Tibial artery (tissue), 4 donors: Measurements from ENCODE around the gene ZFP69B.
"Not testable (repeated sequence)": the region's sequence is repeated elsewhere in the genome, so short reads cannot be mapped to it uniquely, and the experiment has no call there.

Experiments used
- DNase-seq, 2 donors: peaks; one replicate each; pipeline ENCODE4 v3.0.0-alpha.2; 2019
- H3K27ac ChIP-seq, 2 donors: fragments of 200-600 bp; sonication (generic) in 1 of 2; 1 replicate in 1 of 2; 2 replicates in 1 of 2; pipeline ENCODE4 v1.5.1; 2018 to 2019; ENCODE audit warnings: mild to moderate bottlenecking in 1 of 2
- H3K27me3 ChIP-seq, 2 donors: fragments of 200-600 bp; sonication (generic) in 1 of 2; one replicate each; pipeline versions ENCODE4 v1.5.1 to v1.6.0; 2016 to 2019
- H3K36me3 ChIP-seq, 3 donors: fragments of 200-600 bp; sonication (generic) in 2 of 3; one replicate each; pipeline ENCODE4 v1.5.1; 2016 to 2019; ENCODE audit warnings: mild to moderate bottlenecking in 2 of 3
- H3K4me1 ChIP-seq, 4 donors: fragments of 200-600 bp; sonication (generic) in 2 of 4; 1 replicate in 3 of 4; 2 replicates in 1 of 4; pipeline ENCODE4 v1.5.1; 2016 to 2019
- H3K4me3 ChIP-seq, 2 donors: fragments of 200-600 bp; sonication (generic) in 1 of 2; 1 replicate in 1 of 2; 2 replicates in 1 of 2; pipeline ENCODE4 v1.5.1; 2018 to 2019; ENCODE audit warnings: mild to moderate bottlenecking in 2 of 2
- H3K9me3 ChIP-seq, 3 donors: fragments of 200-600 bp; sonication (generic) in 1 of 3; one replicate each; pipeline ENCODE4 v1.5.1; 2016 to 2019
- intact Hi-C: fragments of 100-400 bp; cut with DNase I; formaldehyde crosslinking; loops from one replicate; pipeline ENCODE4 v1.15.0; 2023; ENCODE audit warnings: low total_unique reads
- TF ChIP-seq, protein P1 (sequence below), 2 experiments: fragments of 200-600 bp in 1 of 2; fragments of 450-650 bp in 1 of 2; IDR thresholded peaks; one replicate each; pipeline ENCODE4 v1.5.1; 2017 to 2019; ENCODE audit warnings: antibody characterized with exemption in 2 of 2, mild to moderate bottlenecking in 1 of 2, moderate library complexity in 1 of 2

The ZFP69B gene

DNA sequence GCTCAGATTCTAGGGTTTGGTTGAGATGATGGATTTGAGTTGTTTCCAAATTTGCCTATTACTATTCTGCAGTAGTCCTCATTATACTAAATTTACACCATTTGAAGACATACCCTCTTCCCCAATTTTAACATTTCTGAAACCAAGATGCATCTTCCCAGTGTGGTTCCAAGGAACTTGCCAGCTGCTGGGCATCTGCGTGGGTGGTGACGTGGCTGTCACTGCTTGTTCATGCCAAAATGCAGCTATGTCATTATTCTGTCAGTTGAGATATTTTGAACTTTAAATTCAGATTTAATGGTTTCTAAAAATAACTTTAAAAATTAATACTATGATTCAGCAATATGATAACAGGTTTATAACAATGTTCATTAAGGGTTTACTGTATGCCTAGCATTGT lies 28.0 kb downstream of the ZFP69B start:
- Histone ChIP-seq H3K27ac (peak overlapping the region in 1 of 2 donors; percentile 80), H3K4me1 (peaks cover 0 to 14% (median 8%) of the 10 kb centered on the region in 4 donors), H3K36me3 (peaks cover 17 to 23% (median 18%) of the 10 kb centered on the region in 3 donors), H3K9me3 (peaks cover 0 to 16% (median 4%) of the 10 kb centered on the region in 3 donors), H3K4me3 (peak overlapping the region; percentile 76 to 98), H3K27me3 (no peaks in the 10 kb centered on the region)
- intact Hi-C loops: no loop called here
- TF ChIP-seq, protein P1, sequence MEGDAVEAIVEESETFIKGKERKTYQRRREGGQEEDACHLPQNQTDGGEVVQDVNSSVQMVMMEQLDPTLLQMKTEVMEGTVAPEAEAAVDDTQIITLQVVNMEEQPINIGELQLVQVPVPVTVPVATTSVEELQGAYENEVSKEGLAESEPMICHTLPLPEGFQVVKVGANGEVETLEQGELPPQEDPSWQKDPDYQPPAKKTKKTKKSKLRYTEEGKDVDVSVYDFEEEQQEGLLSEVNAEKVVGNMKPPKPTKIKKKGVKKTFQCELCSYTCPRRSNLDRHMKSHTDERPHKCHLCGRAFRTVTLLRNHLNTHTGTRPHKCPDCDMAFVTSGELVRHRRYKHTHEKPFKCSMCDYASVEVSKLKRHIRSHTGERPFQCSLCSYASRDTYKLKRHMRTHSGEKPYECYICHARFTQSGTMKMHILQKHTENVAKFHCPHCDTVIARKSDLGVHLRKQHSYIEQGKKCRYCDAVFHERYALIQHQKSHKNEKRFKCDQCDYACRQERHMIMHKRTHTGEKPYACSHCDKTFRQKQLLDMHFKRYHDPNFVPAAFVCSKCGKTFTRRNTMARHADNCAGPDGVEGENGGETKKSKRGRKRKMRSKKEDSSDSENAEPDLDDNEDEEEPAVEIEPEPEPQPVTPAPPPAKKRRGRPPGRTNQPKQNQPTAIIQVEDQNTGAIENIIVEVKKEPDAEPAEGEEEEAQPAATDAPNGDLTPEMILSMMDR (IDR thresholded peaks at IDR 0.05): no peak
- DNase-seq: no peak

DNA sequence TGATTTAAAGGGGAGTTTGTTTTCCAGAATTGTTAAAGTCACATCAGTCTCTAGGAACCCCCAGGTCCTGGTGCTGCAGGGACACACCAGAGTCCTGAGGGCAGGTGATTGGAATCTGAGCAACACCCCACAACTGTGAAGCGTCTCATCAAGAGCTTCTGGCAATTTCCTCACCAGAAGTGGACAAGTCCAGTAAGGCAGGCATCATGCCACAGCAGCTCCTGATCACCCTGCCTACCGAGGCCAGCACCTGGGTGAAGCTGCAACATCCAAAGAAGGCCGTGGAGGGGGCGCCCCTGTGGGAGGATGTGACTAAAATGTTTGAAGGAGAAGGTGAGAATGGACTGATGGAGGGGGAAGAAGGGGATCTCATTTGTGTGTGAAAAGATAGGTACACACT lies 28.9 kb downstream of the ZFP69B start:
- H3K27ac ChIP-seq: peak overlapping the region in 1 of 2 donors; percentile 32
- peaks cover 0 to 14% (median 8%) of the 10 kb centered on the region in 4 donors for H3K4me1 ChIP-seq
- H3K27me3 ChIP-seq: no peaks in the 10 kb centered on the region
- H3K9me3 ChIP-seq: peaks cover 0 to 11% (median 4%) of the 10 kb centered on the region in 3 donors
- TF ChIP-seq, protein P1 (IDR thresholded peaks at IDR 0.05): no peak
- intact Hi-C loops: no loop called here
- no peak overlapping the region for H3K4me3 ChIP-seq
- H3K36me3 ChIP-seq: peaks cover 26 to 32% (median 26%) of the 10 kb centered on the region in 3 donors
- DNase-seq: no peak

- H3K9me3 ChIP-seq: peaks cover 10 to 89% (median 42%) of the 10 kb centered on the region in 3 donors
- intact Hi-C loops: no loop called here
Measured at GRCh38 chr1:40495315-40495903, 45.1 kb downstream of the ZFP69B start.

DNA sequence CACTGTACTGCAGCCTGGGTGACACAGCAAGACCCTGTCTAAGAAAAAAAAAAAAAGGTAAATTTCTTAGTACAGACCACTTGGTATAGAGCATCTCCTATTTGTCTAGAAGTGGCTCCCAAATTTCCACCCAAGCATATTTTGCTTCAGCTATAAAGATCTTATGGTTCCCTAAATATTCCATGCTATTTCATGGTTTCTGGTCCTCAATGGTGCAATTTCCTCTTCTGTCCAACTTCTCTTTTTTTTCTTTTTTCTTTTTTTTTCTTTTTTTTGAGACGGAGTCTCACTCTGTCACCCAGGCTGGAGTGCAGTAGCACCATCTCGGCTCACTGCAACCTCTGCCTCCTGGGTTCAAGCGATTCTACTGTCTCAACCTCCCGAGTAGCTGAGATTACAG lies 52.4 kb downstream of the ZFP69B start:
- DNase-seq, intact Hi-C loops, H3K4me3 ChIP-seq, H3K27me3 ChIP-seq, H3K27ac ChIP-seq, H3K4me1 ChIP-seq: not testable (repeated sequence)
- Histone ChIP-seq H3K36me3 (peaks cover under 1 to 36% (median 5%) of the 10 kb centered on the region in 3 donors), H3K9me3 (peaks cover 3 to 51% (median 14%) of the 10 kb centered on the region in 3 donors)

More at GRCh38 chr1:40495315-40495903, 45.1 kb downstream of the ZFP69B start:
- no peak overlapping the region for H3K4me3 ChIP-seq
- no peak overlapping the region for H3K27ac ChIP-seq
- no peaks in the 10 kb centered on the region for H3K27me3 ChIP-seq
- TF ChIP-seq, protein P1 (IDR thresholded peaks at IDR 0.05): no peak
- H3K4me1 ChIP-seq: no peaks in the 10 kb centered on the region
- no peak for DNase-seq
- H3K36me3 ChIP-seq: peaks cover 64 to 85% (median 69%) of the 10 kb centered on the region in 3 donors

GRCh38 chr1:40507973-40508372 lies 57.7 kb downstream of the ZFP69B start:
- TF ChIP-seq, protein P1 (IDR thresholded peaks at IDR 0.05): no peak
- no peak for DNase-seq
- H3K9me3 ChIP-seq: peaks cover 0 to 8% (median 3%) of the 10 kb centered on the region in 3 donors
- H3K4me1 ChIP-seq: peaks cover 0 to 16% (median 10%) of the 10 kb centered on the region in 4 donors
- peak overlapping the region; percentile 75 to 83 for H3K27ac ChIP-seq
- intact Hi-C loops: no loop called here
- H3K27me3 ChIP-seq: no peaks in the 10 kb centered on the region
- peak overlapping the region; percentile 82 to 85 for H3K4me3 ChIP-seq
- H3K36me3 ChIP-seq: peaks cover 0 to 2% (median 0%) of the 10 kb centered on the region in 3 donors
